Measurements from ENCODE around the gene SH3BGR. TPM values are rescaled to one million over a fixed set of nuclear protein-coding genes. Genes with fewer than 3 reads are reported as not detected.

SH3BGR gene
- total RNA-seq, 1 experiment from 2014 or later, result 1.1 TPM

DNA sequence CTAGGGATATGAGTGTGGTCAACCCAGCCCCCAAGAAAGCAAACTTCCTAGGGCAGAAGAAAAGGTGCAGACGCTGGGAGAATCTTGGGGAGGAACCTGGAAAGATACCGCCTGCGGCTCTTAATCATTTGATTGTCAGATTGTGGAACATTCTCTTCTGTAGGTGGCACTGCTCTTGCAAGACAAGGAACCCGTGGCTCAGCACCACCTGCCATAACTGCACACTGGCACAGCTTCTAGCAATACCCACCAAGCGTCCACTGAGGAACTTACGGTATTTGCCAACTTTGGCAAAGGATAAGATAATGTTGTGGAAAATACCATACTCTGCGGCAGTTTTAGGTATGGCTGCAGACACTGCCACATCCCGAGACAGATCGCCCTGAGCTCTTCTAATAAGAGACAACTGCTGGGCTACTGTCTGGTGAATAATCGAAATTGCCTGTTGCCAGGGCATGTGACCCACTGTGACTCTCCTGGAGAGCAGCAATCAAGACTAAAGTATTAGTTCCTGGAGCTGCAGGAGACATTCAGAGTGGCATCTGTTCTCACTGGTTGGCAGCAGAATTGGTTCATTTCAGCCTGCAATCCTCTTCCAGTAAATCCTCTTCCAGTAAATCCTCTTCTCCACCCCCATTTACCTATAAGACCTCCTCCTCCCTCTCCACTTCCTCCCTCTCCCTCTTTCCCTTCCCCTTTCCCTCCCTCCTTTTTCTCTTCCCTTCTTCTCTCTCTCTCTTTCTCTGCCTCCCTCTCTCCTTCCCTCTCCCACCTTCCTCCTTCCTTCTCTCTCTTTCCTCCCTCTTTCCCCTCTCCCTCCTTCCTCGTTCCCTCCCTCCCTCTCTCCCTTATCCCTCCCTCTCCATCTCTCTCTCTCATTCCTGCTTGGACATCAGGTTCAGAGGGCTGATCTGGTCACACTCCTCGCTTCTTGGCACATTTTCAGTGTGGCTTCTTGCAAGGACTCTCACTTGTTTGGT is 111.3 kb downstream of the SH3BGR start:
- DNase-seq (ENCODE audit: low read depth, low spot score), result no peak
- in situ Hi-C loops (cut with HindIII; ENCODE audit: low pct_unique_long_range_greater_than_20kb, low sequenced_read_pairs), result no loop called here

DNA sequence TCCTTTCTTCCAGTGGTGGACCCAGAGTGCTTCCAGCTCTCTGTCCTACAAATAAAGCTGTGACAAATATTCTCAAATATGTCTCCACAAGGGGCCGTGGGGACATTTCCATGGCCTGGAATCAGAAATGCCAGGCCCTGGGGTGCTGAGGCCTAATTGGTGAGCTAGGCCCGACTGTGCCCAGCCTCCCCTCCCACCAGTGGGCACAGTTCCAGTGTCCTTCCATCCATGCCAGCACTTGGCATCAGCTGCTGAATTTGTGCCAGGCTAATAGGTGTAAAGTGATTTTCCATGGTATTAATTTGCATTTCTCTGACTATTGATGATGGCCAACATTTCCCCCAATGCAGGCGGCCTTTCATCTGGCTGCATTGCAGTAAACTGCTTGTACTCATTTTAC is 112.4 kb downstream of the SH3BGR start:
- DNase-seq (ENCODE audit: low read depth, low spot score), result no peak
- in situ Hi-C loops (cut with HindIII; ENCODE audit: low pct_unique_long_range_greater_than_20kb, low sequenced_read_pairs), result no loop called here

Small RNA genes lying within 50 kb of the gene (small RNA-seq; reads per million reads assigned to genes)
- gene MIR6508, result 0 to 0.05 reads per million in 2 experiments

Other genes with a start within 250 kb of the SH3BGR start
- gene BRWD1, start 138.3 kb upstream of the SH3BGR start, total RNA-seq (2014; rRNA removed; shearing (Covaris generic)), result 25.8 and 29.5 TPM in 2 replicates
- gene HMGN1, start 102.9 kb upstream of the SH3BGR start, total RNA-seq (2014; rRNA removed; shearing (Covaris generic)), result 209 and 222 TPM in 2 replicates
- gene LCA5L, start 6.2 kb upstream of the SH3BGR start, total RNA-seq (2014; rRNA removed; shearing (Covaris generic)), result 1.5 and 2.2 TPM in 2 replicates
- not detected in 2 replicates for gene B3GALT5, start 161.0 kb downstream of the SH3BGR start, total RNA-seq (2014; rRNA removed; shearing (Covaris generic))